Spleen (tissue), 7 donors: ENCODE data around the gene KLHL26.

Experiments
- CTCF ChIP-seq, 11 experiments: fragments of 200-600 bp in 7 of 11; fragments of 450-650 bp in 4 of 11; sonication (generic) in 4 of 11; IDR thresholded peaks in 8 of 11; conservative IDR thresholded peaks in 3 of 11; 1 replicate in 7 of 11; 2 replicates in 4 of 11; pipeline versions ENCODE4 v1.4.0 to v1.8.0; 2016 to 2021; ENCODE audit warnings: antibody characterized with exemption in 11 of 11, inconsistent platforms in 4 of 11, mild to moderate bottlenecking in 1 of 11
- POLR2A ChIP-seq, 3 donors: fragments of 450-650 bp; IDR thresholded peaks; one replicate each; pipeline ENCODE4 v1.5.1; 2017; ENCODE audit warnings: antibody characterized with exemption in 3 of 3, mild to moderate bottlenecking in 1 of 3
- POLR2AphosphoS5 ChIP-seq, 3 donors: sonication (generic); formaldehyde crosslinking; IDR thresholded peaks; one replicate each; pipeline ENCODE4 v1.5.1; 2017; ENCODE audit warnings: antibody characterized with exemption in 3 of 3
- donor health status: DM: no; HTN: no; CAD: no; lungs with moderate emphysema.
- donor health status: DM: no; HTN: no; CAD: no.
- donor health status: DM: no; HTN: no; CAD: no.

GRCh38 chr19:18587962-18588610 lies 48.7 kb upstream of the KLHL26 start:
- TF ChIP-seq CTCF (IDR thresholded peaks at IDR 0.05 in 8 of 11, conservative IDR thresholded peaks at IDR 0.05 in 3 of 11) = no peak
- no peak for TF ChIP-seq POLR2A (IDR thresholded peaks at IDR 0.05)
- TF ChIP-seq POLR2AphosphoS5 (IDR thresholded peaks at IDR 0.05) = no peak
